Dendritic cell treated with granulocyte-macrophage colony-stimulating factor and Interleukin-4, amounts not matched to agents 40 ng/mL and 50 ng/mL, for 4 days (primary cell): ENCODE data around the gene PNRC2.
"Not testable (repeated sequence)": the region's sequence is repeated elsewhere in the genome, so short reads cannot be mapped to it uniquely, and the experiment has no call there.

Experiments used
- H3K27ac Mint-ChIP-seq: one replicate; pipeline ENCODE4 v1.8.0; 2022; ENCODE audit warnings: mild to moderate bottlenecking, mixed read lengths
- H3K27me3 Mint-ChIP-seq: one replicate; pipeline ENCODE4 v1.8.0; 2022; ENCODE audit warnings: mild to moderate bottlenecking, mixed read lengths
- H3K36me3 Mint-ChIP-seq: one replicate; pipeline ENCODE4 v1.8.0; 2022; ENCODE audit warnings: low read depth, mixed read lengths
- H3K4me1 Mint-ChIP-seq: one replicate; pipeline ENCODE4 v1.8.0; 2022; ENCODE audit warnings: low read depth, mixed read lengths
- H3K4me3 Mint-ChIP-seq: one replicate; pipeline ENCODE4 v1.8.0; 2022; ENCODE audit warnings: mild to moderate bottlenecking, moderate library complexity, mixed read lengths
- H3K9me3 Mint-ChIP-seq: one replicate; pipeline ENCODE4 v1.8.0; 2022; ENCODE audit warnings: mixed read lengths
- intact Hi-C: fragments of 100-400 bp; cut with micrococcal nuclease; formaldehyde crosslinking; loops from one replicate; pipeline ENCODE4 v1.15.0; 2022

Gene PNRC2

DNA sequence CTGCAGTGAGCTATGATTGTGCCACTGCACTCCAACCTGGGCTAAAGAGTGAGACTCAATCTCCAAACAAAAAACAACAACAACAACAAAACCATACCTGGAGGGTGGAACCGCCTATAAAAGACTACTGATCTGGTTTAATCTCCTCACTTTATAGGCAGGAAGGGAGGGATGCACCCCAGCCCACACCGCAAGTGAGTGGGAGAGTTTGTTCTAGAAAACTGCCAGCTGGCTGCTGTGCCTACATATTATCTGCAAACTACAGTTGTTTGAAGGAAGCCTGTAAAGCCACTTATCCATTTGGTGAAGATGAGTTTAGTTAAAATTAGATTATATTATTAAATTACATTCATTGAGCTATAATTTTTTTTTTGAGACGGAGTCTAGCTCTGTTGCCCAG, 29.6 kb downstream of the PNRC2 start:
- intact Hi-C loops: no loop called here
- Mint-ChIP-seq H3K4me1 (no peaks in the 10 kb centered on the region), H3K27ac (no peak overlapping the region), H3K36me3 (no peaks in the 10 kb centered on the region), H3K27me3 (no peaks in the 10 kb centered on the region), H3K9me3 (no peaks in the 10 kb centered on the region), H3K4me3 (no peak overlapping the region)

DNA sequence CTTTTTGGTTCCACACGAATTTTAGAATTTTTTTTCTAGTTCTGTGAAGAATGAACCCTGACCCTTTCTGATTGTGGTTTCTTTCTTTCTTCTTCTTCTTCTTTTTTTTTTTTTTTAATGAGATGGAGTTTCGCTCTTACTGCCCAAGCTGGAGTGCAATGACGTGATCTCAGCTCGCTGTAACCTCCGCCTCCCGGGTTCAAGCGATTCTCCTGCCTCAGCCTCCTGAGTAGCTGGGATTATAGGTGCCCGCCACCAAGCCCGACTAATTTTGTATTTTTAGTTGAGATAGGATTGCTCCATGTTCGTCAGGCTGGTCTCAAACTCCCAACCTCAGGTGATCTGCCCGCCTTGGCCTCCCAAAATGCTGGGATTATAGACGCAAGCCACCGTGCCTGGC, 32.4 kb downstream of the PNRC2 start:
- H3K4me3 Mint-ChIP-seq, H3K27ac Mint-ChIP-seq, H3K4me1 Mint-ChIP-seq, intact Hi-C loops, H3K36me3 Mint-ChIP-seq, H3K27me3 Mint-ChIP-seq, H3K9me3 Mint-ChIP-seq: not testable (repeated sequence)

- Mint-ChIP-seq H3K4me3 (no peak overlapping the region), H3K36me3 (no peaks in the 10 kb centered on the region), H3K27me3 (no peaks in the 10 kb centered on the region), H3K27ac (no peak overlapping the region), H3K4me1 (no peaks in the 10 kb centered on the region), H3K9me3 (no peaks in the 10 kb centered on the region)
- intact Hi-C loops: no loop called here
Observed at GRCh38 chr1:23995431-23995837, 35.8 kb downstream of the PNRC2 start.

DNA sequence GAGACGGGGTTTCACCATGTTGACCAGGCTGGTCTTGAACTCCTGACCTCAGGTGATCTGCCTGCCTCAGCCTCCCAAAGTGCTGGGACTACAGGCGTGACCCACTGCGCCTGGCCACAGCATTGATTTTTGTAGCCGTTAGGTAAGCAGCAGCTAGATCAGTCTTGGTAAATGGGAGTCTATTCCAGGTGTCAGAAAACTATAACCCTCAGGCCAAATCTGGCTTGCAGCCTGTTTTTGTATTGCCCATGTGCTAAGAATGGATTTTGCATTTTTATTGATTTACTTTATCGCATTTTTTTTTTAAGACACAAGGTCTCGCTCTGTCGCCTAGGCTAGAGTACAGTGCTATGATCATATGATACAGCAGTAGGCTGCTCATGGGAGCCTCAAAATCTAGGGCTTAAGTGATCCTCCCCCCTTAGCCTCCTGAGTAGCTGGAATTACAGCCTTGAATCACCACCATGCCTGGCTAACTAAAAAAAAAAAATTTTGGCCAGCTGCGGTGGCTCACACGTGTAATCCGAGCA, 37.1 kb downstream of the PNRC2 start:
- H3K9me3 Mint-ChIP-seq: no peaks in the 10 kb centered on the region
- H3K27ac Mint-ChIP-seq: no peak overlapping the region
- intact Hi-C loops: no loop called here
- no peak overlapping the region for H3K4me3 Mint-ChIP-seq
- H3K27me3 Mint-ChIP-seq: no peaks in the 10 kb centered on the region
- no peaks in the 10 kb centered on the region for H3K36me3 Mint-ChIP-seq
- no peaks in the 10 kb centered on the region for H3K4me1 Mint-ChIP-seq

- H3K9me3 Mint-ChIP-seq: no peaks in the 10 kb centered on the region
- H3K27ac Mint-ChIP-seq: no peak overlapping the region
- no peak overlapping the region for H3K4me3 Mint-ChIP-seq
- H3K4me1 Mint-ChIP-seq: no peaks in the 10 kb centered on the region
- intact Hi-C loops: no loop called here
- no peaks in the 10 kb centered on the region for H3K27me3 Mint-ChIP-seq
- no peaks in the 10 kb centered on the region for H3K36me3 Mint-ChIP-seq
Observed at GRCh38 chr1:23997812-23998211, 38.2 kb downstream of the PNRC2 start.

GRCh38 chr1:23999156-23999671, 39.6 kb downstream of the PNRC2 start:
- intact Hi-C loops: no loop called here
- H3K4me3 Mint-ChIP-seq: no peak overlapping the region
- H3K9me3 Mint-ChIP-seq: no peaks in the 10 kb centered on the region
- peaks cover 5% of the 10 kb centered on the region for H3K27me3 Mint-ChIP-seq
- no peaks in the 10 kb centered on the region for H3K36me3 Mint-ChIP-seq
- no peak overlapping the region for H3K27ac Mint-ChIP-seq
- H3K4me1 Mint-ChIP-seq: no peaks in the 10 kb centered on the region

- no peak overlapping the region for H3K4me3 Mint-ChIP-seq
Observed at GRCh38 chr1:24002695-24003094, 43.1 kb downstream of the PNRC2 start.

DNA sequence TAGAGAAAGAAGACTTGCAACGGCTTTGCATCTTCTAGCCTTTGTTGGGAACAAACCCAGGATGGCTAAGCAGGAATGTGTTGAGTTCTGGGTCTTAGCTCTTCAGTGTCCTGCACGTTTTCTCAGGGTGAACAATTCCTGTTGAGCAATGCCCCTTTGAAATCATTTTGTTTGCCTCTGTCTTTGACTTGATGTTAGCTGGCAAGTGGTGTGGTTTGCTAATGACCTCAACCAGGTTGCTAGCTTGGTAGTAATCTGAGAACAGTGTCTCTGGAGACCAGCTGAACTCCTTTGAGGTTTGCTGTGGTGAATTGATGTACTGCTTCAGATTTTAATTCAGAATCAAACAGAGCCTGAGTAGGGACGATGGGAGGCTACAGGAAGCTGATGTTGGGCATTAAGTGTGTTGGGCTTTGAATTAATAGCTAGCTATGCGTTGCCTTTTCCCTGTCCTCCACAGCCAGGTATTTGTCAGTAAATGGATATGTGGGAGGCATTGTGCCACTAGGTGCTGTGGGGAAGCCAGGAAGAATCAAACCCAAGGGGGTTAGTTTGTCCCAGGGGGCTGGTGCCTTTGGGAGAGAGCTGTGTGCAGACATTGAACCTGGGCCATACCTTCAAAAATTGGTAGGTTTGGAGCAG, 43.8 kb downstream of the PNRC2 start:
- Mint-ChIP-seq H3K36me3 (no peaks in the 10 kb centered on the region), H3K9me3 (no peaks in the 10 kb centered on the region), H3K27ac (no peak overlapping the region), H3K27me3 (peaks cover 5% of the 10 kb centered on the region), H3K4me1 (no peaks in the 10 kb centered on the region), H3K4me3 (no peak overlapping the region)
- intact Hi-C loops: no loop called here

More at GRCh38 chr1:24002695-24003094, 43.1 kb downstream of the PNRC2 start:
- Mint-ChIP-seq H3K9me3 (no peaks in the 10 kb centered on the region), H3K36me3 (no peaks in the 10 kb centered on the region), H3K27me3 (peaks cover 5% of the 10 kb centered on the region), H3K27ac (no peak overlapping the region), H3K4me1 (no peaks in the 10 kb centered on the region)
- intact Hi-C loops: no loop called here

DNA sequence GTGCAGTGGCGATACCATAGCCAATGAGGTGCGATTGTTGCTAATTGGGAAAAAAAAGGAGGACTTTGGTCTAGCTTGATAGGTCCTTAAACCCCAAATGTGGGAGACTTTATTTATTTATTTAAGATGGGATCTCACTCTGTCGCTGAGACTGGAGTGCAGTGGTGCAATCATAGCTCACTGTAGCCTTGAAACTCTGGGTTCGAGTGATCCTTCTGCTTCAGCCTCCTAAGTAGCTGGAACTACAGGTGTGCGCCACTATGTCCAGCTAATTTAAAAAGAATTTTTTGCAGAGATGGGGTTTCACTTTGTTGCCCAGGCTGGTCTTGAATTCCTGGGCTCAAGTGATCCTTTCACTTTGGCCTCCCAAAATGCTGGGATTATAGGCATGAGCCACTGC, 44.5 kb downstream of the PNRC2 start:
- H3K36me3 Mint-ChIP-seq: no peaks in the 10 kb centered on the region
- no peaks in the 10 kb centered on the region for H3K9me3 Mint-ChIP-seq
- H3K27me3 Mint-ChIP-seq: peaks cover 5% of the 10 kb centered on the region
- no peak overlapping the region for H3K4me3 Mint-ChIP-seq
- no peak overlapping the region for H3K27ac Mint-ChIP-seq
- intact Hi-C loops: no loop called here
- no peaks in the 10 kb centered on the region for H3K4me1 Mint-ChIP-seq

GRCh38 chr1:24005163-24005562, 45.5 kb downstream of the PNRC2 start:
- H3K36me3 Mint-ChIP-seq: no peaks in the 10 kb centered on the region
- intact Hi-C loops: no loop called here
- no peaks in the 10 kb centered on the region for H3K9me3 Mint-ChIP-seq
- no peak overlapping the region for H3K4me3 Mint-ChIP-seq
- H3K27ac Mint-ChIP-seq: no peak overlapping the region
- peaks cover 8% of the 10 kb centered on the region for H3K27me3 Mint-ChIP-seq
- no peaks in the 10 kb centered on the region for H3K4me1 Mint-ChIP-seq

DNA sequence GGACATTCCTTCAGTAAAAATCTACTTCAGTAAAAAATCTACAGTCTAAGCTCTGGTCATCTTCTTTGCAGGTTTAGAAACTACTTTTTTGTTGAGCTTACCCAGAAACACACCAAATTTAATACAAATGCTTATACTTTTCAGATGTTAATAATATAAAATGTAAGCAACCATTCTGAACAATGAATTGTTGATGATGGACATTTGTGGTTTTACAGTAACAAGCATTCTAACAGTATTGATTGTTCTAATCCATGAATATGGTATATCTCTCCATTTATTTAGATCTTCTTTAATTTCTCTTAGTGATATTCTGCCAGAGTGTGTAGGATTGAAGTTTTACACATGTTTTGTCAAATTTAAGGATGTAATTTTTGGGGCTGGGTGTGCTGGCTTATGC, 47.5 kb downstream of the PNRC2 start:
- Mint-ChIP-seq H3K27me3 (peaks cover 10% of the 10 kb centered on the region), H3K27ac (no peak overlapping the region), H3K4me3 (no peak overlapping the region), H3K36me3 (no peaks in the 10 kb centered on the region), H3K9me3 (no peaks in the 10 kb centered on the region), H3K4me1 (peaks cover 5% of the 10 kb centered on the region)
- intact Hi-C loops: no loop called here

- H3K36me3 Mint-ChIP-seq, H3K4me3 Mint-ChIP-seq, H3K4me1 Mint-ChIP-seq, H3K9me3 Mint-ChIP-seq, intact Hi-C loops, H3K27me3 Mint-ChIP-seq, H3K27ac Mint-ChIP-seq: not testable (repeated sequence)
Observed at GRCh38 chr1:24008574-24009184, 49.1 kb downstream of the PNRC2 start.

GRCh38 chr1:24009406-24009805, 49.8 kb downstream of the PNRC2 start:
- Mint-ChIP-seq H3K27ac (no peak overlapping the region), H3K4me1 (peaks cover 5% of the 10 kb centered on the region), H3K27me3 (peaks cover 5% of the 10 kb centered on the region), H3K36me3 (no peaks in the 10 kb centered on the region), H3K4me3 (no peak overlapping the region), H3K9me3 (no peaks in the 10 kb centered on the region)
- intact Hi-C loops: no loop called here

DNA sequence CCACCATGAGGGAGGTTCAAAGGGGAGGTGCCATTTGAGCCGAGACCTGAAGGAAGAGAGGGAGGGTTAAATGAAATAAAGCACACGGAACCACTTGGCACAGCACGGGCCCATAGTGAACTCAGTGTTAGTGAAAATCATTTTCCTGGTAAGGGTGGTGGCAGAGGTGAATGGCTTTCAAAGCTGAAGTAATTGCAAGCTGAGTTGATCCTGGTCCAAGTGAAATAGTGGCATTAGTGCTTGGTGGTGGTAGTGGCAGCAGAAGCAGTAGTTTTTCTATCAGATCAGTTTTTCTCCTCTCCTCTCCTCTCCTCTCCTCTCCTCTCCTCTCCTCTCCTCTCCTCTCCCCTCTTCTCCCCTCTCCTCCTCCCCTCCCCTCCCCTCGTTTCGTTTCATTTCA, 51.0 kb downstream of the PNRC2 start:
- Mint-ChIP-seq H3K27me3 (peaks cover 5% of the 10 kb centered on the region), H3K36me3 (no peaks in the 10 kb centered on the region), H3K4me3 (no peak overlapping the region)

GRCh38 chr1:24012878-24013277, 53.2 kb downstream of the PNRC2 start:
- H3K36me3 Mint-ChIP-seq, intact Hi-C loops, H3K27me3 Mint-ChIP-seq, H3K4me1 Mint-ChIP-seq, H3K9me3 Mint-ChIP-seq, H3K27ac Mint-ChIP-seq, H3K4me3 Mint-ChIP-seq: not testable (repeated sequence)

More for the DNA sequence above, 51.0 kb downstream of the PNRC2 start:
- Mint-ChIP-seq H3K27ac (no peak overlapping the region), H3K4me1 (peaks cover 5% of the 10 kb centered on the region), H3K9me3 (no peaks in the 10 kb centered on the region)
- intact Hi-C loops: no loop called here
